ENCODE data around the gene TSPAN1. TPM values are rescaled to one million over a fixed set of nuclear protein-coding genes. Genes with fewer than 3 reads are reported as not detected.

The TSPAN1 gene
- total RNA-seq, 1 experiment from 2014 or later, result not detected

- TF ChIP-seq EZH2 (IDR thresholded peaks at IDR 0.05; ENCODE audit: borderline replicate concordance, low read depth, low read length, poor library complexity, severe bottlenecking), result no peak
- TF ChIP-seq CTCF (conservative IDR thresholded peaks at IDR 0.05; ENCODE audit: low read depth, low read length), result no peak
- Histone ChIP-seq H3K4me1 (ENCODE audit: insufficient read depth, low read length, poor library complexity, severe bottlenecking) (peaks cover 17% of the 10 kb centered on the region), H3K36me3 (ENCODE audit: insufficient read depth, low read length, poor library complexity, severe bottlenecking) (no peaks in the 10 kb centered on the region), H3K9me3 (ENCODE audit: low read depth, low read length, poor library complexity, severe bottlenecking) (no peaks in the 10 kb centered on the region), H3K4me3 (ENCODE audit: low read depth, low read length, poor library complexity, severe bottlenecking) (no peak overlapping the region), H3K27me3 (replicated peaks; ENCODE audit: insufficient read depth, low read depth, low read length, poor library complexity) (no peaks in the 10 kb centered on the region), H3K27ac (ENCODE audit: low read depth, low read length, poor library complexity, severe bottlenecking) (peak overlapping the region; percentile 7)
- ChIA-PET POLR2A (ENCODE audit: low non-redundant PET) (interaction anchor here (0.6 kb wide), 1 partner anchor 1417 kb away, joined by 3 read pairs; no protein-coding TSS in a partner anchor), CTCF (no interaction called here)
- BruUV-seq (replicated peaks), result no TSS peak
- intact Hi-C loops (cut with micrococcal nuclease; ENCODE audit: unreplicated experiment), result no loop called here
- DNase-seq (ENCODE audit: low spot score), result peak; percentile 35
Measured at GRCh38 chr1:46183079-46183847, 8.4 kb downstream of the TSPAN1 start.

GRCh38 chr1:46183926-46184557 is 9.2 kb downstream of the TSPAN1 start:
- Histone ChIP-seq H3K27ac (ENCODE audit: low read depth, low read length, poor library complexity, severe bottlenecking) (no peak overlapping the region), H3K9me3 (ENCODE audit: low read depth, low read length, poor library complexity, severe bottlenecking) (no peaks in the 10 kb centered on the region), H3K4me1 (ENCODE audit: insufficient read depth, low read length, poor library complexity, severe bottlenecking) (peaks cover 17% of the 10 kb centered on the region), H3K27me3 (replicated peaks; ENCODE audit: insufficient read depth, low read depth, low read length, poor library complexity) (no peaks in the 10 kb centered on the region), H3K36me3 (ENCODE audit: insufficient read depth, low read length, poor library complexity, severe bottlenecking) (peaks cover 5% of the 10 kb centered on the region), H3K4me3 (ENCODE audit: low read depth, low read length, poor library complexity, severe bottlenecking) (no peak overlapping the region)
- no peak for DNase-seq (ENCODE audit: low spot score)
- no peak for TF ChIP-seq EZH2 (IDR thresholded peaks at IDR 0.05; ENCODE audit: borderline replicate concordance, low read depth, low read length, poor library complexity, severe bottlenecking)
- TF ChIP-seq CTCF (conservative IDR thresholded peaks at IDR 0.05; ENCODE audit: low read depth, low read length), result no peak
- CTCF ChIA-PET, result no interaction called here
- no TSS peak for BruUV-seq (replicated peaks)
- POLR2A ChIA-PET (ENCODE audit: low non-redundant PET), result no interaction called here
- intact Hi-C loops (cut with micrococcal nuclease; ENCODE audit: unreplicated experiment), result no loop called here

GRCh38 chr1:46184920-46185658 is 10.2 kb downstream of the TSPAN1 start:
- Histone ChIP-seq H3K4me1 (ENCODE audit: insufficient read depth, low read length, poor library complexity, severe bottlenecking) (peaks cover 17% of the 10 kb centered on the region), H3K4me3 (ENCODE audit: low read depth, low read length, poor library complexity, severe bottlenecking) (no peak overlapping the region), H3K9me3 (ENCODE audit: low read depth, low read length, poor library complexity, severe bottlenecking) (no peaks in the 10 kb centered on the region), H3K36me3 (ENCODE audit: insufficient read depth, low read length, poor library complexity, severe bottlenecking) (peaks cover 10% of the 10 kb centered on the region), H3K27ac (ENCODE audit: low read depth, low read length, poor library complexity, severe bottlenecking) (no peak overlapping the region), H3K27me3 (replicated peaks; ENCODE audit: insufficient read depth, low read depth, low read length, poor library complexity) (no peaks in the 10 kb centered on the region)
- BruUV-seq (replicated peaks), result no TSS peak
- intact Hi-C loops (cut with micrococcal nuclease; ENCODE audit: unreplicated experiment), result no loop called here
- ChIA-PET CTCF (no interaction called here), POLR2A (ENCODE audit: low non-redundant PET) (interaction anchor here (0.6 kb wide), 1 partner anchor 53 kb away, joined by 7 read pairs; no protein-coding TSS in a partner anchor)
- TF ChIP-seq CTCF (conservative IDR thresholded peaks at IDR 0.05; ENCODE audit: low read depth, low read length), result no peak
- no peak for TF ChIP-seq EZH2 (IDR thresholded peaks at IDR 0.05; ENCODE audit: borderline replicate concordance, low read depth, low read length, poor library complexity, severe bottlenecking)
- DNase-seq (ENCODE audit: low spot score), result no peak
